Bone marrow (tissue), 2 donors: ENCODE data around the gene MTPN.

Experiments
- DNase-seq, 2 donors: peaks; one replicate each; lab custom pipeline; 2025; lab: John Stamatoyannopoulos, UW

The MTPN gene

GRCh38 chr7:135924302-135924701, 52.9 kb downstream of the MTPN start:
- no peak for DNase-seq

DNA sequence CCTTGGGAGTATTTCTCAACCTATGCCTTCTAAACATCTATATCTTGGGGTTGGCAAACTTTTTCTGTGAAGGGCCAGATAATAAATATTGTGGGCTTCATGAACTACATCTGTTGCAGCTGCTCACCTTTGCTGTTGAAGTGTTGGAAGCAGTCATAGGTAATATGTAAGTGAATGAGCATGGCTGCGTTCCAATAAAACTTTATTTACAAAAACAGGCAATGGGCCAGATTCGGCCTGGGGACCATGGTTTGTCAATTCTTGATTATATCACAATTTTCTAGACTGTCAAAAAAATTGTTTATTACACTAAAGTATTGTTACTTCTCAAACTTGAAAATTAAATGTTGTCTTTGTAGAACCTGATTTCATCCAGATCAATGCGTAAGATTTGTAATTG, 54.9 kb downstream of the MTPN start:
- no peak for DNase-seq

GRCh38 chr7:135920478-135920877, 56.7 kb downstream of the MTPN start:
- no peak for DNase-seq

GRCh38 chr7:135919071-135919841, 57.9 kb downstream of the MTPN start:
- DNase-seq = no peak

DNA sequence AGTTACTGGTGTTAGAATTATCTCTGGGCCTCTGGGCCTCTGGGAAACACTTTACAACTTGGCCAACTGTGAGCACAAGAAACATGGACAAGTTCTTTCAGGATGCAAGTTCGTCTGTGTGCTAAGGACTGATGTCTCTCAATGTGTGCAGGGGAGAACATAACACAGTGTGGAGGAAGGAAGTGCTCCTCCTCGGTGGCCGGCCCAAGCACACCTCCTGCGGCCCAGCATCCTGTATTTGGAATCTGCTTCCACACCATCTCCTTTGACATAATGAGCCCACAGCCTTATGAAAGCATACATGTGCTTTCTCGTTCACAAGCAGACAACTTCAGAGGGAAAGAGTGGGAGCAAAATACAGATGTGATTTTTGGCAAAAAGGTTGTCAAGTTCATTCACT, 59.0 kb downstream of the MTPN start:
- DNase-seq = no peak

DNA sequence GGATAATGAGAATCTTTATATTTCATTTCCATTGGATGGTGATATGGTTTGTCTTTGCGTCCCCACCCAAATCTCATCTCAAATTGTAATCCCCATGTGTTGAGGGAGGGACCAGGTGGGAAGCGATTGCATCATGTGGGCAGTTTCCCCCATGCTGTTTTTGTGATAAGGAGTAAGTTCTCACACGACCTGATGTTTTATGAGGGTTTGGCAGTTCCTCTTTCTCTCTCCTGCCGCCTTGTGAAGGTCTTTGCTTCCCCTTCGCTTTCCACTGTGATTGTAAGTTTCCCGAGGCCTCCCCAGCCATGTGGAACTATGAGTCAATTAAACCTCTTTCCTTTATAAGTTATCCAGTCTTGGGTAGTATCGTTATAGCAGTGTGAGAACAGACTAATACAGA, 59.4 kb downstream of the MTPN start:
- peak in 1 of 2 donors; percentile 50 for DNase-seq

DNA sequence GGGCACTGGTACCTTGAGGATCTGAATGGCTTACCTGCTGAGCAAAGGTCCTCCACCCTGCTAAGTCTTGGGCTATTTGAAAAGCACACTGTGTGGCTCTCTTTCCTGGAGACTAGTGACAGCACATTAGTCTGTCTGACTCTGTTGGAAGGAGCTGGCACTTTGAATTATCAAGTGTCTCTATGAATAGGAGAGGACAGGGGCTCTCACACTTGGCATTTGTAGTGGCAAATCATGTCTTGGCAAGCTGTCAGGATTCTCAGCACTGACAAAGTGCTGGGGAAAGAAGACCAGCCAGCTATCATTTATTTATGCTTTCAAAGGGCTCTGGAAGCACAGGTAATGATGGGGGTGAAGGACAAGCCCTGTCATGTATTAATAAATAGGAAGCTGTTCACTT, 62.8 kb downstream of the MTPN start:
- no peak for DNase-seq

DNA sequence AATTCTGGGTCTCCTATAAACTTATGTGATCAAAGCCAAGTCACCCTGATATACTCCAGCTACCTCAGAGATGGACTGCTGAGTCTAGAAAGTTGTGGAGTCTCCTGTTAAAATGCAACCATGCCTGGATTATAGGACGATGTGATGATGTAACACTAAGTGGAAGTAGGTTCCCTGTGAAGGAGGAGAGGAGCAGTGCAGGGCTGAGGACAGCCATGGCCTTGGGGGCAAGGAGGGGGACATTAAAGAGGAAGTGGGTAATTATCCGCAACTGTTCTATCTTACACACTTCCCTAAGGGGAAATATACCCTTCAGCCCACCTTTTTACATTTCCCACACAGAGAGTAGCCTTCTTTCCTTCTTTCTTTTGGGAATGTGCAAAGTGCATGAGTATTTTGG, 63.8 kb downstream of the MTPN start:
- no peak for DNase-seq

- DNase-seq = no peak
Measured at GRCh38 chr7:135911099-135911498, 66.1 kb downstream of the MTPN start.

DNA sequence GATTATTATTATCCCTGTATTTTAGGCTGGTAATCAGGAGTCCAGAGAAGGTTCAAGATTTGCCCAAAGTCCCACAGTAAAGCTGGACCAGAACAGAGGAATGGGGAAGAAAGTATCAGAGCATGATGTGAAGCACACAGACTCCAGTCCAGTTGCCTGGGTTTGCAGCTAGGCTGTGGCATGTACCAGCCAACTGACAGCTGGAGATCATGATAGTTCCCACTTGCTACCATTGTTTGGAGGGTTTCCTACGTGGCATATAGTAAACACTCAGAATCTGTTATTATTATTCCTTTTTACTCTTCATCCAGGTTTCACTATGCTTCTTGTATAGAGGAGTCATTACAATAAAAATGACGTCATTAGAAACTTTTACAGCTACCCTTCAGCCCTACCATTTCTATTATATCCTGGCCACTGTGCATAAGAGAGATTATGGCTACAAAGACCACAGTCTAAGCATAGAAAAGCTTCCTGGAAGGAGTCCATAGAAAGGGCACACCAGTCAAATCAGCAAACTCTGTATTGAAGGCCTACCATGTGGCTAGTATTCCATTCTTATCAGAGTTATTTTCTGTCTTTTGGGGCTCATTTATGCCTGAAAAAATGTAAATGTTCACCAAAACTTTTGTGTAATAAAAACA, 66.6 kb downstream of the MTPN start:
- no peak for DNase-seq

- DNase-seq = no peak
Measured at GRCh38 chr7:135905858-135906257, 71.3 kb downstream of the MTPN start.

DNA sequence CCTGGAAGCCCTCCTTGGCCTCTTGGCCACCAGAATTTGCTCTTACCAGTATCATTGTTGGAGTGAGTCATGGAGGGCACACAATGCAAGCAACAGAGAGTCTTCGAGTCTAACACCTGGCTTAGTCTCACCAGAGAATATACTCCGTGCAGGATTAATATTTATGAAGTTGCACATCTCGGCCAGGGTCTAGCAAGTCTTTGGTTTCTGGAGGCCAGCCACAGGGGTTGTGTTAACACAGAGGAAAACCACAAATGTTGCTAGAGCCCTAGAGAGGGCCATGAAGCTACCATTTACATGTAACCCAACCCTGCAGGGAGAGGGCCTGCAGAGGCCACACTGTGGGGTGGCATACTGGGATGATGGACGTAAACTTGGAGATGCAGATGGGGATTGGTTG, 71.8 kb downstream of the MTPN start:
- no peak for DNase-seq

DNA sequence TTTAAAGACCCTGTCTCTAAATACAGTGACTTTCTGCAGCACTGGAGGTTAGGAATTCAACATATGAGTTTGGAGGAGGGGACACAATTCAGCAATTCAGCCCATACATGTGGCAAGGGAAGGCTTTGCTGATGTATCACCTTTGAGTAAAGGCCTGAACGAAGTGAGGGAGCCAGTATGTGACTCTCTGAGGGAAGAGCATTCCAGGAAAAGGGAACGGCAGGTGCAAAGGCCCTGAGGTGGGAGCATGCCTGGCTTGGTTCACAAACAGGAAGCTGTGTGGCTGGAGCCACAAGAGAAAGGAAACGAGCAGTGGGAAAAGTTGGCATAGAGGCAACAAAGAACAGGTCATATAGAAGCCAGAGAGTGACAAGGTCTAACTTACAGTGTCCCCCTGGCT, 72.9 kb downstream of the MTPN start:
- no peak for DNase-seq

DNA sequence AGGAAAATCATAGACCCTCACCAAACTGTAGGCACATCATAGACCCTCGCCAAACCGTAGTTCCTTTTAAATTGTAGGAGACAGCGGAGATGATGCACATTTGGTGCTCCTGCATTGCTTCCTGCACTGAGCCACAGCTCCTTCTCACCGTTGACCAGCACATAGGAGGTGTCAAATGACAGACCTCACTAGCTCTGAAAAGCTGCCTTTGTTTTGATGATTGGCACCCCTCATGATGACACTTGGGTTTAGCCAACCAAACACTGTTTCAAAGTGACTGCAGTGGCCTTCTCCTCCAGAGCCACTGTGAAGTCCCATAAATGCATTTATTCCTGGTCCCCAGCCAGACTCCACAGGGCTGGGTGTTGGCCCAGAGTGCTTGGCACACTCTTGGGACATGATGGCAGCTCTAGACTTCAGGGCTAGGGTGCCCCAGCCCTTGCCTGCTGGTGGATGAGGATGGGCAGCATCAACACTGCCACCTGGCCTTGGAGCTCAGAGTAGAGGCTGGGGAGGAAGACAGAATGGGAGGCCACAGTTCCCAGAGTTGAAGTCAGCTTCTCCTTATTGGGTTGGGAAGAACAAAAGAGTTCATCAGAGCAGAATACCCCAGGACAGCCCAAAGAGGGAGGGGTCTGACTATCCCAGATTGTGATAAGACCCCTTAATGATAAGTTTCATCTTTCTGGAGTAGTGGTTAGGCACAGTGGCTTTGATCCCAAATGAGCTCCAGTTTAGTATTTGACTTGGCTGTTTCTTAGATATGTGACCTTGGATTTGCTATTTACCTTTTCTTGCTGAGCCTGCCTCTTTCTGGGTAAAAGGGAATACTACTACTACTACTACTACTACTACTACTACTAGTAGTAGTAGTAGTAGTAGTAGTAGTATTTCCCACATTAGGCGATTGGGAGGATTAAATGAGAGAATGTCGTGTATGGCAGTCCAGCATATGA, 75.3 kb downstream of the MTPN start:
- no peak for DNase-seq

DNA sequence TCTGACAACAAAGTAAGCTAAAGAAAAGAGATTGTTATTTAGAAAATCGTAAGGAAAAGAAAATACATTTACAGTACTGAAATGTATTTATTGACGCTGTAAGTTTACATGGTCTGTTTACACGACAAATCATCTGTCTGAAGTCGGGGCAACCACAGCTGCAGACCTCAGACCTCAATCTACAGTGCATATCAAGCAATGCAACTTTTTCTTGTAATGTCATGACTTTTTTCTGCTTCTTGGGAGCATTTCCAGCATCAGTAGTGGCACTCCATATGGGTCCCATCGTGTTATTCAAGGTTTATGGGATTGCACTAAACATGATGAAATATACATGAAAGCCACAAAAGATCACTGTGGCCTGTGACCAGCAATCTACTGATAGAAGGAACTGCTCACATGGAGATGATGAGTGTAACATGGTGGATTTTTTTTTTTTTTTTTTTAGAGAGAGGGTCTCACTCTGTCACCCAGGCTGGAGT, 77.1 kb downstream of the MTPN start:
- no peak for DNase-seq

GRCh38 chr7:135899458-135900064, 77.6 kb downstream of the MTPN start:
- no peak for DNase-seq

GRCh38 chr7:135898226-135898625, 78.9 kb downstream of the MTPN start:
- no peak for DNase-seq

DNA sequence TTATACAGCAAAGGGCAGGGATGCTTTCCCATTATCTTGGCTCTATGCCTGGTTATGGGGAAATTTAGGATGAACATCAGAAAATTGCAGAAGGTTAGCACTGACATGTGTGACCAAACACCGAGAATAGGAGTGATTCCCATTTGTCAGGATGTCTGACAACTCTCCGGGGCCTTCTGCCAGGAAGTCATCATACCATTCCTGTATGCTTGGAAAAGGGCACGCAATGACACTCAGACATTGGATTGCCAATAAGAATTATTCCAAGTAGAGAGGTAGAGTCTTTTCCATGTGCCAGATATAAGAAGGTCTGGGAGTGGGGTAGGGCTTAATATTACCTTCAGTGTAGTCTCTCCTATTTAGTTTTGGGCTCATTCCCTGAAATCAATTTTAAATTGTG, 82.3 kb downstream of the MTPN start:
- DNase-seq = no peak

DNA sequence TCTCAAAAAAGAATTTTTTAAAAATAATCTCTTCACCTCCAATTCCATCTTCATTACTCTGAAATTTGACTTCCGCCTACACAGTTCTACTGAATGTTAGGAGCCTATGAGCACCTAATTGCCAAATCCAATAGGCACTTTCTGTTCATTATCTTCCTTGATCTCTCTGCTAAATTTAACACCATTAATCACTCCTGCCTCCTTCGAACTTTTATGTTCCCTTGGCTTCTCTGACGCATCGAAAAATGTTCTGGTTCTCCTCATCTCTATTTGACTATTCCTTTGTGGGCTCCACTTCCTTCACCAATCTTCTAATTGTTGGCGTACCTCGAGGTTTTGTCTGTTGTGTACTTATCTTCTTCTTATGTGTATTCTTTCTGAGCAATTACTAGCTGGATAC, 87.3 kb downstream of the MTPN start:
- no peak for DNase-seq

DNA sequence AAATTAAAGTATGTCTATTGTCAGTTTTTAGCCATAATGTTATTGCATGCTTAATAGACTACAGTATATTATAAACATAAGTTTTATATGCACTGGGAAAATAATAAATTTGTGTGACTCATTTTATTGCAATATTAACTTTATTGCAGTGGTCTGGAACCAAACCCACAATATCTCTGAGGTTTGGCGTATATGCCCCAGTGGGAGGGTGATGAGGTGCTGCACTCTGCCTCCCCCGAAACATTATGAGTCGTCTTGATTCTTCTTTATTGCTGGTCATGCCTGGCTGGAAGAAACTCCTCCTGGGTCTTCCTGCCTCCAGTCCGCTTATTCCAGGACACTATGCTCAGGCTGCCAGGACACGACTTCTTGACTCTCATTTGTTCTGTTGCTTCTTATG, 88.4 kb downstream of the MTPN start:
- no peak for DNase-seq

DNA sequence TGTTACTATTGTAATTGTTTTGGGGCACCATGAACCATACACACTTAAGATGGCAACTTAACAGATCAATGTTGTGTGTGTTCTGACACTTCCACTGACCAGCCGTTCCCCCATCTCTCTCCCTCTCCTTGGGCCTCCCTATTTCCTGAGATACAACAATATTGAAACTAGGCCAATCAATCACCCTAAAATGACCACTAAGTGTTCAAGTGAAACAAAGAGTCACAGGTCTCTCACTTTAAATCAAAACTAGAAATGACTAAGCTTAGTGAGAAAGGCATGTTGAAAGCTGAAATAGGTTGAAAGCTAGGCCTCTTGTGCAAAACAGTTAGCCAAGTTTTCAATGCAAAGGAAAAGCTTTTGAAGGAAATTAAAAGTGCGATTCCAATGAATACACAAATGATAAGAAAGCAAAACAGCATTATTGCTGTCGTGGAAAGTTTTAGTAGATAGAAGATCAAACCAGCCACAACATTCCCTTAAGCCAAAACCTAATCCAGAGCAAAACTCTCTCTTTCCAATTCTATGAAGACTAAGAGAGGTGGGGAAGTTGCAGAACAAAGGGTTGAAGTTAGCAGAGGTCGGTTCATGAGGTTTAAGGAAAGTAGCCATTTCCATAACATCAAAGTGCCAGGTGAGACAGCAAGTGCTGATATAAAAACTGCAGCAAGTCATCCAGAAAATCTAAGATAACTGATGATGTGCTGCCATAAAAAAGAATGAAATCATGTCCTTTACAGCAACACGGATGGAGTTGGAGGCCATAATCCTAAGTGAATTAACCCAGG, 90.6 kb downstream of the MTPN start:
- DNase-seq = no peak
